MM.1S (cell line): ENCODE data around the gene ABCA2.

Source experiments
- DNase-seq: peaks from one replicate; pipeline ENCODE4 v3.0.0-alpha.2; 2015
- H2AFZ ChIP-seq: fragments of 300-600 bp; sonication (generic); 2 replicates; pipeline ENCODE4 v1.6.0; 2016; ENCODE audit warnings: antibody characterized with exemption, low read length
- H3F3A ChIP-seq: fragments of 300-600 bp; sonication (generic); 2 replicates; pipeline ENCODE4 v1.6.1; 2016; ENCODE audit warnings: mild to moderate bottlenecking, antibody characterized with exemption, low read length, moderate library complexity, mixed read lengths; ENCODE audit not compliant: insufficient read depth
- H3K27ac ChIP-seq: fragments of 300-600 bp; sonication (generic); 2 replicates; pipeline ENCODE4 v1.5.1; 2016; ENCODE audit warnings: mild to moderate bottlenecking, low read length
- H3K27me3 ChIP-seq: fragments of 300-600 bp; sonication (generic); replicated peaks from 2 replicates; pipeline ENCODE4 v1.6.0; 2016; ENCODE audit warnings: low read length; ENCODE audit not compliant: insufficient read depth
- H3K36me3 ChIP-seq: fragments of 300-600 bp; sonication (generic); replicated peaks from 2 replicates; pipeline ENCODE4 v1.6.1; 2016; ENCODE audit warnings: mild to moderate bottlenecking, low read length, mixed read lengths; ENCODE audit not compliant: insufficient read depth
- H3K4me1 ChIP-seq: fragments of 300-600 bp; sonication (generic); 2 replicates; pipeline ENCODE4 v1.6.1; 2016; ENCODE audit warnings: low read length, mixed read lengths
- H3K4me2 ChIP-seq: fragments of 300-600 bp; sonication (generic); 2 replicates; pipeline ENCODE4 v1.6.0; 2016; ENCODE audit warnings: low read depth, low read length
- H3K4me3 ChIP-seq: fragments of 300-600 bp; sonication (generic); 2 replicates; pipeline ENCODE4 v1.5.1; 2016; ENCODE audit warnings: low read length, mixed read lengths
- H3K79me2 ChIP-seq: fragments of 300-600 bp; sonication (generic); 2 replicates; pipeline ENCODE4 v1.6.1; 2016; ENCODE audit warnings: mixed run types, low read length, mixed read lengths
- H3K9ac ChIP-seq: fragments of 300-600 bp; sonication (generic); 2 replicates; pipeline ENCODE4 v1.6.1; 2016; ENCODE audit warnings: low read length, mixed read lengths
- H3K9me2 ChIP-seq: fragments of 300-600 bp; sonication (generic); replicated peaks from 2 replicates; pipeline ENCODE4 v1.6.1; 2016; ENCODE audit warnings: mild to moderate bottlenecking, low read length, mixed read lengths; ENCODE audit not compliant: insufficient read depth
- H3K9me3 ChIP-seq: fragments of 300-600 bp; sonication (generic); replicated peaks from 2 replicates; pipeline ENCODE4 v1.6.1; 2016; ENCODE audit warnings: mild to moderate bottlenecking, low read length, mixed read lengths; ENCODE audit not compliant: insufficient read depth
- H4K20me1 ChIP-seq: fragments of 300-600 bp; sonication (generic); 2 replicates; pipeline ENCODE4 v1.6.1; 2016; ENCODE audit warnings: mild to moderate bottlenecking, low read length, moderate library complexity, mixed read lengths; ENCODE audit not compliant: insufficient read depth
- CTCF ChIP-seq: fragments of 300-600 bp; sonication (generic); IDR thresholded peaks from 2 replicates; pipeline ENCODE4 v1.5.1; 2016; ENCODE audit warnings: antibody characterized with exemption, low read length, mixed read lengths
- EZH2 ChIP-seq: fragments of 300-600 bp; sonication (generic); optimal IDR thresholded peaks from 2 replicates; pipeline ENCODE3; 2017; ENCODE audit warnings: low read depth, mild to moderate bottlenecking, antibody characterized with exemption, low read length, mixed read lengths
- EZH2phosphoT487 ChIP-seq: fragments of 300-600 bp; sonication (generic); IDR thresholded peaks from 2 replicates; pipeline ENCODE4 v1.6.1; 2018; ENCODE audit warnings: antibody characterized with exemption, low read length

ABCA2 gene

GRCh38 chr9:136988872-136989271, 39.2 kb downstream of the ABCA2 start:
- H2AFZ ChIP-seq: no peak overlapping the region
- H3K9ac ChIP-seq: no peak overlapping the region
- H3K27ac ChIP-seq: no peak overlapping the region

GRCh38 chr9:136985853-136986252, 42.2 kb downstream of the ABCA2 start:
- Histone ChIP-seq H3K4me2 (no peak overlapping the region), H4K20me1 (no peaks in the 10 kb centered on the region), H3K4me1 (no peaks in the 10 kb centered on the region), H3K9me2 (no peaks in the 10 kb centered on the region), H3K27ac (no peak overlapping the region), H3K79me2 (no peaks in the 10 kb centered on the region), H3K36me3 (no peaks in the 10 kb centered on the region), H3K27me3 (peaks cover 92% of the 10 kb centered on the region), H2AFZ (no peak overlapping the region), H3K4me3 (no peak overlapping the region), H3K9ac (no peak overlapping the region), H3F3A (no peaks in the 10 kb centered on the region), H3K9me3 (no peaks in the 10 kb centered on the region)
- TF ChIP-seq CTCF: no peak
- no peak for TF ChIP-seq EZH2
- no peak for TF ChIP-seq EZH2phosphoT487
- no peak for DNase-seq

More at GRCh38 chr9:136988872-136989271, 39.2 kb downstream of the ABCA2 start:
- no peaks in the 10 kb centered on the region for H3K36me3 ChIP-seq
- H3K4me2 ChIP-seq: no peak overlapping the region
- no peaks in the 10 kb centered on the region for H3K4me1 ChIP-seq
- no peaks in the 10 kb centered on the region for H3K9me3 ChIP-seq
- no peaks in the 10 kb centered on the region for H3K79me2 ChIP-seq
- TF ChIP-seq CTCF (no peak), EZH2 (no peak), EZH2phosphoT487 (no peak)
- no peaks in the 10 kb centered on the region for H3K9me2 ChIP-seq
- H3F3A ChIP-seq: no peaks in the 10 kb centered on the region; the same call in 1 of the 2 replicates
- H3K4me3 ChIP-seq: no peak overlapping the region
- peaks cover 70% of the 10 kb centered on the region for H3K27me3 ChIP-seq
- DNase-seq: no peak
- H4K20me1 ChIP-seq: no peaks in the 10 kb centered on the region

GRCh38 chr9:136985027-136985602, 42.9 kb downstream of the ABCA2 start:
- no peak overlapping the region for H3K27ac ChIP-seq
- no peak overlapping the region for H3K9ac ChIP-seq
- no peaks in the 10 kb centered on the region for H3K79me2 ChIP-seq
- no peak overlapping the region for H3K4me2 ChIP-seq
- H3K4me1 ChIP-seq: no peaks in the 10 kb centered on the region
- H3K4me3 ChIP-seq: no peak overlapping the region
- no peaks in the 10 kb centered on the region for H3K36me3 ChIP-seq
- DNase-seq: no peak
- H2AFZ ChIP-seq: no peak overlapping the region
- no peaks in the 10 kb centered on the region for H4K20me1 ChIP-seq
- no peaks in the 10 kb centered on the region for H3K9me2 ChIP-seq
- no peaks in the 10 kb centered on the region for H3K9me3 ChIP-seq
- peak; percentile 38 for TF ChIP-seq EZH2
- no peak for TF ChIP-seq EZH2phosphoT487
- peaks cover 92% of the 10 kb centered on the region for H3K27me3 ChIP-seq
- H3F3A ChIP-seq: no peaks in the 10 kb centered on the region

GRCh38 chr9:136984464-136985026, 43.5 kb downstream of the ABCA2 start:
- TF ChIP-seq CTCF (no peak), EZH2phosphoT487 (no peak), EZH2 (no peak)
- Histone ChIP-seq H3K4me3 (no peak overlapping the region), H2AFZ (no peak overlapping the region), H3K9me3 (no peaks in the 10 kb centered on the region), H4K20me1 (no peaks in the 10 kb centered on the region), H3K9me2 (no peaks in the 10 kb centered on the region), H3K27ac (no peak overlapping the region), H3K9ac (no peak overlapping the region), H3K4me1 (no peaks in the 10 kb centered on the region), H3K36me3 (no peaks in the 10 kb centered on the region), H3K27me3 (peaks cover 92% of the 10 kb centered on the region), H3F3A (no peaks in the 10 kb centered on the region), H3K79me2 (no peaks in the 10 kb centered on the region), H3K4me2 (no peak overlapping the region)
- DNase-seq: no peak
